ENCODE data around the gene PRR18.

The PRR18 gene

GRCh38 chr6:166307082-166308032, 835 bp downstream of the PRR18 start:
- CTCF ChIA-PET = no interaction called here
- no peak for DNase-seq (ENCODE audit: extremely low spot score)
- POLR2A ChIA-PET = no interaction called here
- TF ChIP-seq HDGF (IDR thresholded peaks at IDR 0.05; ENCODE audit: borderline replicate concordance) (no peak), TARDBP (IDR thresholded peaks at IDR 0.05) (no peak), SP1 (IDR thresholded peaks at IDR 0.05) (no peak), NFRKB (IDR thresholded peaks at IDR 0.05) (no peak), LEF1 (IDR thresholded peaks at IDR 0.05; ENCODE audit: borderline replicate concordance) (no peak), ZNF384 (IDR thresholded peaks at IDR 0.05) (no peak), FOXK2 (IDR thresholded peaks at IDR 0.05) (no peak), ELF4 (IDR thresholded peaks at IDR 0.05) (no peak), ARNT (IDR thresholded peaks at IDR 0.05) (no peak), BHLHE40 (IDR thresholded peaks at IDR 0.05; ENCODE audit: borderline replicate concordance) (no peak), L3MBTL2 (conservative IDR thresholded peaks at IDR 0.05) (no peak), PKNOX1 (IDR thresholded peaks at IDR 0.05) (no peak), CTBP1 (IDR thresholded peaks at IDR 0.05; ENCODE audit: borderline replicate concordance) (no peak), FOXM1 (IDR thresholded peaks at IDR 0.05; ENCODE audit: borderline replicate concordance) (no peak), SUZ12 (IDR thresholded peaks at IDR 0.05) (no peak), FOXA1 (IDR thresholded peaks at IDR 0.05) (no peak)

GRCh38 chr6:166306378-166307081, 1.7 kb downstream of the PRR18 start:
- DNase-seq (ENCODE audit: extremely low spot score) = no peak
- POLR2A ChIA-PET = no interaction called here
- TF ChIP-seq ZNF384 (IDR thresholded peaks at IDR 0.05) = no peak
- TF ChIP-seq LEF1 (IDR thresholded peaks at IDR 0.05; ENCODE audit: borderline replicate concordance) = no peak
- TF ChIP-seq BHLHE40 (IDR thresholded peaks at IDR 0.05; ENCODE audit: borderline replicate concordance) = no peak
- TF ChIP-seq FOXM1 (IDR thresholded peaks at IDR 0.05; ENCODE audit: borderline replicate concordance) = no peak
- no peak for TF ChIP-seq L3MBTL2 (conservative IDR thresholded peaks at IDR 0.05)
- TF ChIP-seq TARDBP (IDR thresholded peaks at IDR 0.05) = no peak
- no peak for TF ChIP-seq CTBP1 (IDR thresholded peaks at IDR 0.05; ENCODE audit: borderline replicate concordance)
- TF ChIP-seq HDGF (IDR thresholded peaks at IDR 0.05; ENCODE audit: borderline replicate concordance) = no peak
- no peak for TF ChIP-seq ELF4 (IDR thresholded peaks at IDR 0.05)
- TF ChIP-seq FOXA1 (IDR thresholded peaks at IDR 0.05) = no peak
- TF ChIP-seq FOXK2 (IDR thresholded peaks at IDR 0.05) = no peak
- no peak for TF ChIP-seq SUZ12 (IDR thresholded peaks at IDR 0.05)
- TF ChIP-seq ARNT (IDR thresholded peaks at IDR 0.05) = no peak
- no peak for TF ChIP-seq PKNOX1 (IDR thresholded peaks at IDR 0.05)
- CTCF ChIA-PET = no interaction called here

- no peak for DNase-seq (ENCODE audit: extremely low spot score)
These were observed 2.6 kb downstream of the PRR18 start for GRCh38 chr6:166305562-166306117.

GRCh38 chr6:166304106-166304505, 4.1 kb downstream of the PRR18 start:
- no peak for DNase-seq (ENCODE audit: extremely low spot score)
- ChIA-PET POLR2A (no interaction called here), CTCF (no interaction called here)
- TF ChIP-seq ZNF384 (IDR thresholded peaks at IDR 0.05) (no peak), SP1 (IDR thresholded peaks at IDR 0.05) (no peak), CTBP1 (IDR thresholded peaks at IDR 0.05; ENCODE audit: borderline replicate concordance) (no peak), TARDBP (IDR thresholded peaks at IDR 0.05) (no peak), ARNT (IDR thresholded peaks at IDR 0.05) (no peak), LEF1 (IDR thresholded peaks at IDR 0.05; ENCODE audit: borderline replicate concordance) (no peak), FOXM1 (IDR thresholded peaks at IDR 0.05; ENCODE audit: borderline replicate concordance) (no peak), PKNOX1 (IDR thresholded peaks at IDR 0.05) (no peak), FOXA1 (IDR thresholded peaks at IDR 0.05) (no peak)

More at GRCh38 chr6:166305562-166306117, 2.6 kb downstream of the PRR18 start:
- TF ChIP-seq ELF4 (IDR thresholded peaks at IDR 0.05) (no peak), ARNT (IDR thresholded peaks at IDR 0.05) (no peak), PKNOX1 (IDR thresholded peaks at IDR 0.05) (no peak), FOXA1 (IDR thresholded peaks at IDR 0.05) (no peak), FOXK2 (IDR thresholded peaks at IDR 0.05) (no peak), NFRKB (IDR thresholded peaks at IDR 0.05) (no peak), FOXM1 (IDR thresholded peaks at IDR 0.05; ENCODE audit: borderline replicate concordance) (no peak), SP1 (IDR thresholded peaks at IDR 0.05) (no peak), ZNF384 (IDR thresholded peaks at IDR 0.05) (no peak), TARDBP (IDR thresholded peaks at IDR 0.05) (no peak), SUZ12 (IDR thresholded peaks at IDR 0.05) (no peak), BHLHE40 (IDR thresholded peaks at IDR 0.05; ENCODE audit: borderline replicate concordance) (no peak), HDGF (IDR thresholded peaks at IDR 0.05; ENCODE audit: borderline replicate concordance) (no peak), L3MBTL2 (conservative IDR thresholded peaks at IDR 0.05) (no peak), CTBP1 (IDR thresholded peaks at IDR 0.05; ENCODE audit: borderline replicate concordance) (no peak), LEF1 (IDR thresholded peaks at IDR 0.05; ENCODE audit: borderline replicate concordance) (no peak)
- ChIA-PET POLR2A (no interaction called here), CTCF (interaction anchor here (1.0 kb wide), 1 partner anchor 8 kb away, joined by 5 read pairs; no protein-coding TSS in a partner anchor)
